Lower leg skin (tissue), 4 donors: ENCODE measurements around the gene SLC19A2. TPM values are rescaled to one million over a fixed set of nuclear protein-coding genes. Genes with fewer than 3 reads are reported as not detected.

Source experiments
- DNase-seq, 2 donors: peaks; one replicate each; pipeline ENCODE4 v3.0.0-alpha.2; 2019; ENCODE audit warnings: low spot score in 2 of 2
- H3K4me3 ChIP-seq: fragments of 200-600 bp; sonication (generic); 2 replicates; pipeline ENCODE4 v1.5.1; 2017; ENCODE audit warnings: mild to moderate bottlenecking, low read depth; ENCODE audit not compliant: poor library complexity, severe bottlenecking
- CTCF ChIP-seq, 3 donors: fragments of 450-650 bp; IDR thresholded peaks; one replicate each; pipeline ENCODE4 v1.5.1; 2016; ENCODE audit warnings: antibody characterized with exemption in 3 of 3, mild to moderate bottlenecking in 3 of 3, moderate library complexity in 2 of 3
- POLR2A ChIP-seq, 2 donors: fragments of 450-650 bp; IDR thresholded peaks; one replicate each; pipeline ENCODE4 v1.6.1; 2016 to 2017; ENCODE audit warnings: antibody characterized with exemption in 2 of 2, mild to moderate bottlenecking in 1 of 2, moderate library complexity in 1 of 2
- WGBS, 2 donors: methylation state at CpG; one replicate each; pipeline ENCODE4 v1.1.5; 2018; 5-methylcytosine and 5-hydroxymethylcytosine counted together
- intact Hi-C: fragments of 100-400 bp; cut with DNase I; formaldehyde crosslinking; loops from one replicate; pipeline ENCODE4 v1.15.0; 2023; ENCODE audit warnings: low total_unique reads
- total RNA-seq, 4 donors: library from RNA; depleted of rRNA; stranded (reverse); fragments of >200 nt; gene quantifications; one replicate each; pipeline ENCODE4 v1.1.0, GENCODE V29; 2016

SLC19A2 gene
- total RNA-seq, 4 donors from 2014 or later = 25.2 to 37.4 (median 35.1) TPM

- no peak overlapping the region for H3K4me3 ChIP-seq
- intact Hi-C loops = no loop called here
- TF ChIP-seq CTCF (IDR thresholded peaks at IDR 0.05) (no peak), POLR2A (IDR thresholded peaks at IDR 0.05) (no peak)
- DNase-seq = no peak
Observed at GRCh38 chr1:169513208-169513607, 27.5 kb upstream of the SLC19A2 start.

DNA sequence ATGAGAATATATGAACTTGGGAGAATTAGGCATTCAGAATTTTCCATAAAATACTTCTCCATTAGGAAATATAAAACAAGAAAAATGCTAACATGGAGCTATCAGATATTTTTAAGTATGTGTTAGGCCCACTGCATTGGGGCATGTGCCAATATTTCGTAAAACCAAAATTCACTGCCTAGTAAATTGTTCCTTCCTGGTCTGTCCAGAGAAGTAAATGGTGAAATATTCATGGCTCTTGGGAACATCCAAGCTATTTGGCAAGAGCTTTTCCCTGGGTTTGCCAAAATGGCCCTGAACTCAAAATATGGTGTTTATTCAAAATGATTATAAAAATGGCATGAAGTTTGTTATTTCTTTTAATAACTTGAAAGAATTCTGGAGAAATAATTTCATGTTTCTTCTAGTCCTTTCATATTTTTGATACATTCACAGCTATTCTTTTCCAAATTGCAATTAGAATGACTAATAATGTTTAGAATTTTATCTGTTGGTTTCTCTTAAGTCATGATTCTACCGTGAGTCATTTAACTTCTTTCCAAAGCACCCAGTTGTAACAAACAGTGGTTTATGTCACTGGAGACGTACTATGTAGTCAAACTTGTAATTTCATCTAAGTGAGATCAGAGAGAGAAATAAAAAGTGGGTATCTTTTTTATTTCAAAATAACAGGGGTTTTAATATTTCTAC, 25.7 kb upstream of the SLC19A2 start:
- whole genome bisulfite sequencing, 2 donors = 30 to 31% methylated on average over 3 of the region's 3 CpGs
- TF ChIP-seq CTCF (IDR thresholded peaks at IDR 0.05) = no peak
- no peak for TF ChIP-seq POLR2A (IDR thresholded peaks at IDR 0.05)
- intact Hi-C loops = no loop called here
- peak in 1 of 2 donors; percentile 67 for DNase-seq
- H3K4me3 ChIP-seq = no peak overlapping the region

- intact Hi-C loops = no loop called here
- WGBS, 2 donors = 90 to 95% methylated on average over 4 of the region's 4 CpGs
- no peak overlapping the region for H3K4me3 ChIP-seq
- TF ChIP-seq POLR2A (IDR thresholded peaks at IDR 0.05) (no peak), CTCF (IDR thresholded peaks at IDR 0.05) (no peak)
- no peak for DNase-seq
Observed at GRCh38 chr1:169510060-169510459, 24.3 kb upstream of the SLC19A2 start.

DNA sequence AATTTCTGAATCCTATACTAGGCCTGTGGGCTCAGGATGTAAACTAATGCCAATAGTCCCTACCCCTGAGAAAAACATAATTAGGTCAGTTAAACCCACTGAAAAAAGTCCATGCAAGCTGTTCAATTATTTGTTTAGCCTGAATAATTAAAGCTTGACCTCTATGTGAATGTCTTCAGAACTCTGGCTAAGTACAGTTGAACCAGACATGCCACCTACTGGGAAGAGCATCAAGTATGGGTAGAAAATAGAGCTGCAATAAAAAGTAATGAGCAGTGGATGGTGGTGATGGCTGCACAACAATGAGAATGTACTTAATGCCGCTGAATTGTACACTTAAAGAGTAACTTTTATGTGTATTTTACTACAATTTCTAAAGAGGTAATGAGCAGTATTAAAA, 23.6 kb upstream of the SLC19A2 start:
- DNase-seq = no peak
- no peak overlapping the region for H3K4me3 ChIP-seq
- 94 to 95% methylated on average over 1 of the region's 1 CpG for WGBS, 2 donors
- TF ChIP-seq POLR2A (IDR thresholded peaks at IDR 0.05) (no peak), CTCF (IDR thresholded peaks at IDR 0.05) (no peak)
- intact Hi-C loops = no loop called here

GRCh38 chr1:169508432-169509338, 22.9 kb upstream of the SLC19A2 start:
- no peak overlapping the region for H3K4me3 ChIP-seq
- WGBS, 2 donors = 39 to 52% methylated on average over 3 of the region's 3 CpGs
- intact Hi-C loops = no loop called here
- TF ChIP-seq POLR2A (IDR thresholded peaks at IDR 0.05) (no peak), CTCF (IDR thresholded peaks at IDR 0.05) (no peak)
- no peak for DNase-seq
